Measurements from ENCODE around the gene MEI1.

DNA sequence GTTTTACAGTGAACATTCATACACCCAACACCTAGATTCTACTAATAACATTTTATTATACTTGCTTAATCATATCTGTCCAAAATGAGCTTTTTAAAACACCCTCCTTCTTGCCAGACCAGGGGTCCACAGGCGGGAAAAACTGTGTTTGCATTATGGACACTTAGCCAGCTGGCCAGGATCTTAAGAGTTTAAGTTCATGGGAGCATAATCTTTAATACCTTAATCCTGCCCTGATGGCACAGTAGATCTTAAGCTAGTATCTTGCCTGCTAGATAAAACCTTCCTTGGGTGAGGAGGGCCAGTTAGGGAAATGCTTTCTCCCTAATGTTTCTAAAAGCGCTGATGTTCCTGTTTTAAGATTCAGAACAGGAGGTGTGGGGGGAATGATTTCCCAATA, 88.0 kb downstream of the MEI1 start:
- TF ChIP-seq CTCF (IDR thresholded peaks at IDR 0.05) (no peak), POLR2A (IDR thresholded peaks at IDR 0.05) (no peak)
